Thoracic aorta endothelial cell (primary cell): Measurements from ENCODE around the gene NAA50. TPM values are rescaled to one million over a fixed set of nuclear protein-coding genes. Genes with fewer than 3 reads are reported as not detected.

ENCODE experiments used
- total RNA-seq: library from RNA; depleted of rRNA; stranded (reverse); fragments of >200 nt; gene quantifications from 2 replicates; pipeline ENCODE4 v1.2.3, GENCODE V29; 2012

Gene NAA50
- total RNA-seq = 264 and 310 TPM in 2 replicates

DNA sequence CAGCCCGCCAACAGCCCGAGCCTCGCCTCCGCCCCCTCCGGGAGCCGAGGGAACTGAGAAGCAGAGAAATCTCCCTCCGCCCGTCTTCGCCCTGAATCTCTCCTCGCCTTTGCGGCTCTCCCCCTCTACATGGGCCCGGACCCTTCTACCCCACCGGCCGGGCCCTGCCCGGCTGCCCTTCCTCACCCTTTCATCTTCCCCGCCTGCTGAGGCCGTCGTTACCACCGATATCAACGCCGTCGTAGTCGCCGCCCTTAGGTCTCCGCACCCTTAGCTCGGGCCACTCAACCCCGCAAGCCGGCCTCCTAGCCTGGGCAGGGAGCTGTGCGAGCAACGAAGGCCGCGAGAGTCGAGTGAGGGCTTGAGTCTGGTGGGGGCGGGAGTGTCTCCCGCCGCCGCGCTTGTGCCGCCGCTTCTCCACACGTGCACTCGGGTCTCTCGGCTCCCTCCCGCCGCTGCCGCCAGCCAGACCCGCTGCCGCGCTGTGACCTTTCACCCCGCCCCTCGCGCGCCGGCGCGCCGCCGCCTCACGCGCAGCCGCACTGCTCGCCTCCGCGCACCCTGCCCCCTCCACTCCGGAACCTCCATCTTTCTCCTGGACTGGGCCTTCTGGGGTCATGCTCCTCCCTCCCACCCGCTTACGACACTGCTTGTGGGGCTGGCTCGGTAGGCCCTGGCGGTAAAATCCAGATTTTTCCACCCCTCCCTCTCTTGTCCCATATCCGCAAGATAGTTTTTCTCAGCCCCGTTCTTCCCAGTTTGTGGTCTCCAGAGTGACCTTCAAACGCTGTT is at the start of gene NAA50:
TSS of gene NAA50 (minus strand) at position 494 of the 792 bp plus-strand sequence. CDS start at position 194, 300 bp downstream.

DNA sequence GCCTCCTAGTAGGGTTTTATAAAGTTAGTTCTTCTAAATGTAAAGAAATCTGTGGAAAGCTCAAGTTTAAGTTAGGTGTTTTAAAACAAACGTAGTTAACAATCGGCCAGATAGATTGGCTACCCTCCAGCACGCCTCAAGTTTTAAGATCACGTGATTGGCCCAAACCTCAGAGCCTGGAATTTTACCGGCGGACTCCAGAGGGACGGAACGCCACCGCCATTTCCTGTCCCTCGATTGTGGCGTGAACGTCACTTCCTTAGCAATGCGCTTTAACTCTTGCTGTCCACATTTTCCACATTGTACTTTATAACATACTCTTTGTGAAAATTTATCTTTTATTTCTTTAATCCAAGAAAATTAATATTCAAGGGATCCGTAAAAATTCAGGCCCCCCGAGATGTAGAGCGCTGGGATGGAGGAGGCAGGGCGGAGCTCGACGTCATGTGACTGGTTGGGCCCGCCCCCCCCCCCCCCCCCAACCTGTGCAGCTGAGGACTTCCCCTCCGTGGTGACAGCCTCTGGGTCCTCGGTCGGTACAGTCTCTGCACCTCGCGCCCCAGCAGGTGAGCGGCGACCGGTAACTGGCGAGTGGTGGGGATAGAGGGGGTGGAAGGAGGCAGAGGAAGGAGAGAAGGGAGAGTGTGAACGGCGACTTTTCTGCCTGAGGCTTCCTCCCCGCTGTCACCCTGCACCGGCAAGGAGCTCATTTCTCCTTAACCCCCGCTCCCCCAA is 666 bp upstream of the NAA50 start, which contains the start of gene ATP6V1A:
TSS of gene ATP6V1A (plus strand) at position 488 of the 735 bp plus-strand sequence. CDS start 31,719 bp downstream, outside the sequence.

DNA sequence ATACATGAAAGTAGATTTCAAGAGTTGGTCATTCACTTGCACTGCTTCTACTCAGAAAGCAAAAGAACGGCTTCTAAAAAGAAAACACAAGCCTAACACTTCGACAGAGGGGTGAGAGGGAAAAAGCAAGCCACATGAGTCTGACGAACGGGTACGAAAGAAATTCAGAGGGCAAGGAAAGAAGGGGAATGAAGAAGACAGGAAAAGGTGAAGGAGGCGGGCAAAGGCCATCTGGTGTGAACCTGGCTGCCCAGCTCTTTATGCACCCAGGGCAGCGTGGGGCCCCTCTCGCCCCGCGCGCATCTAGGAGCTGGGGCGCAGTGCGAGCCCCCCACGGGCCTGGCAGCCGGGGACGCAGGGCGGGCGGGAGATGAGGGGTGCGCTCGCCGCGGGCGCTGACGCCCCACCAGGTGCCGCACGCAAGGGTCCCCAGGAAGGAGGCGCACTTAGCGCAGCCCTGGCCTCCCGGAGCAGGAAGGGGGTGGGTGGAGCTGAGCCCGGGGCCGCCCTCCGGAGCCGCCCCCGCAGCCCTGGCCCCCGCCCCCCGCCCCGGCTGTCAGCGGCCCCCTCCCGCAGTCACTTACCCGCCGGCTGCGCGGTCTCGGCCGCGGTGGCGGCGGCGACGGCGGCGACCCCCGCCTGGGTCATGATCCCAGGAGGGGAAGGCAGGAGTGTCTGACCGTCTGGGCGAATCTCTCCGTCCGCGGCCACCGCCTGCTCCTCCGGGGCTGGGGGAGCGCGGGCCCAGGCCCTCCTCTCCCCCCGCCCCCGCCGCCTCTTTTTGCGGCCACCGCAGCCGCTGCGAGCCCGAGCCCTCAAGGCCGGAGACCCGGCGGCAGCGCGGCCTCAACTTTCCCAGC is 50.0 kb downstream of the NAA50 start, which contains the start of gene USF3:
TSS of gene USF3 (minus strand) at position 857 of the 860 bp plus-strand sequence. CDS start 21,764 bp downstream, outside the sequence.

Other genes with a start within 250 kb of the NAA50 start
- 16.8 and 19.0 TPM in 2 replicates for gene SPICE1, start 231.1 kb downstream of the NAA50 start, total RNA-seq
- gene SIDT1, start 213.7 kb downstream of the NAA50 start, total RNA-seq = 0.27 and 0.36 TPM in 2 replicates
- 14.5 and 15.5 TPM in 2 replicates for gene USF3, start 49.6 kb downstream of the NAA50 start, total RNA-seq
- gene ATP6V1A, start 786 bp upstream of the NAA50 start, total RNA-seq = 121 and 128 TPM in 2 replicates
- 29.9 and 32.2 TPM in 2 replicates for gene GRAMD1C, start 92.5 kb upstream of the NAA50 start, total RNA-seq
- gene ZDHHC23, start 201.8 kb upstream of the NAA50 start, total RNA-seq = 5.2 and 6.8 TPM in 2 replicates